Suprapubic skin (tissue), 4 donors: ENCODE measurements around the gene IMPA2.

Experiments
- EP300 ChIP-seq: sonication (generic); formaldehyde crosslinking; IDR thresholded peaks from one replicate; pipeline ENCODE4 v1.6.1; 2017; ENCODE audit warnings: antibody characterized with exemption
- POLR2A ChIP-seq, 2 donors: fragments of 450-650 bp; IDR thresholded peaks; one replicate each; pipeline ENCODE4 v1.6.1; 2017; ENCODE audit warnings: antibody characterized with exemption in 2 of 2, mild to moderate bottlenecking in 2 of 2, moderate library complexity in 2 of 2
- POLR2AphosphoS5 ChIP-seq, 3 donors: sonication (generic); formaldehyde crosslinking; IDR thresholded peaks; one replicate each; pipeline ENCODE4 v1.6.1; 2017; ENCODE audit warnings: antibody characterized with exemption in 3 of 3
- TF ChIP-seq, protein P1 (sequence below), 2 donors: fragments of 200-600 bp in 1 of 2; fragments of 450-650 bp in 1 of 2; sonication (generic) in 1 of 2; IDR thresholded peaks; one replicate each; pipeline ENCODE4 v1.5.1; 2016 to 2019; ENCODE audit warnings: antibody characterized with exemption in 2 of 2, mild to moderate bottlenecking in 1 of 2, moderate library complexity in 1 of 2

DNA sequence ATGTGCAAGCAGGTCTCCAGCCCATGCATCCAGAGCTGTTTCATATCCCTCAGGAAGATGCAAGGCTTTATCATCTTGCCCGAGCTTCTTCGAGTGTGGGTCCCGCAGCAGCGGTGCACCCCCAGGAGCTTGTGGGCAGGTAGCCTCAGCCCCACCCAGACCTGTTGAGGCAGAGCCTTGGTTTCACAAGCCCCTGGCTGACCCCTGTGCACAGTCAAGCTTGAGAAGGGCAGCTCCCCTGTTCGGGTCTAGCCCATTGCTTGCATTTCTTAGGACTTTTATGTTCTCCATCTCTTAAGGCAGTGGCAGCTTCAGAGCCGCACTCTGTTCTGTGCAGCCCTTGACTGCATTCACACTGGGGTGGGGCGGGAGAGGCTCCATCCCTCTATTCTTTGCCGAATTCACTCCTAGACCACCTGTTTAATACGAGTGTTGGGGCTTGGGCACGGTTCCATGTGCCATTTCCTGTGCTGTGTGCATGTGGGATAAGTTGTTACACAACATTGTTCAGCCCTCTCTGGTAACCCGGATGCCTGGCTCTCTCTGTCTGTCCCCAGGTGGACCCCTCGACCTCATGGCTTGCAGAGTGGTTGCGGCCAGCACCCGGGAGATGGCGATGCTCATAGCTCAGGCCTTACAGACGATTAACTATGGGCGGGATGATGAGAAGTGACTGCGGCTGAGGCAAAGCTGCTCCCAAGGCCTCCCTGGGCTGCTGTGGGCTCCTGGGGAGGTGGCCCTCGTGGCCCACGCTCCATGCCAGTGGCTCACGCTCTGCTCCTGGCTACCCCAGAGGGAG, 48.7 kb downstream of the IMPA2 start:
- TF ChIP-seq POLR2A (IDR thresholded peaks at IDR 0.05), result no peak
- TF ChIP-seq, protein P1, sequence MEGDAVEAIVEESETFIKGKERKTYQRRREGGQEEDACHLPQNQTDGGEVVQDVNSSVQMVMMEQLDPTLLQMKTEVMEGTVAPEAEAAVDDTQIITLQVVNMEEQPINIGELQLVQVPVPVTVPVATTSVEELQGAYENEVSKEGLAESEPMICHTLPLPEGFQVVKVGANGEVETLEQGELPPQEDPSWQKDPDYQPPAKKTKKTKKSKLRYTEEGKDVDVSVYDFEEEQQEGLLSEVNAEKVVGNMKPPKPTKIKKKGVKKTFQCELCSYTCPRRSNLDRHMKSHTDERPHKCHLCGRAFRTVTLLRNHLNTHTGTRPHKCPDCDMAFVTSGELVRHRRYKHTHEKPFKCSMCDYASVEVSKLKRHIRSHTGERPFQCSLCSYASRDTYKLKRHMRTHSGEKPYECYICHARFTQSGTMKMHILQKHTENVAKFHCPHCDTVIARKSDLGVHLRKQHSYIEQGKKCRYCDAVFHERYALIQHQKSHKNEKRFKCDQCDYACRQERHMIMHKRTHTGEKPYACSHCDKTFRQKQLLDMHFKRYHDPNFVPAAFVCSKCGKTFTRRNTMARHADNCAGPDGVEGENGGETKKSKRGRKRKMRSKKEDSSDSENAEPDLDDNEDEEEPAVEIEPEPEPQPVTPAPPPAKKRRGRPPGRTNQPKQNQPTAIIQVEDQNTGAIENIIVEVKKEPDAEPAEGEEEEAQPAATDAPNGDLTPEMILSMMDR (IDR thresholded peaks at IDR 0.05), result no peak
- TF ChIP-seq EP300, result no peak
- no peak for TF ChIP-seq POLR2AphosphoS5 (IDR thresholded peaks at IDR 0.05)
